A673 (cell line): ENCODE data around the gene IL33. TPM values are rescaled to one million over a fixed set of nuclear protein-coding genes. Genes with fewer than 3 reads are reported as not detected.

Experiments
- BruUV-seq: library from RNA; stranded (reverse); fragments of 400-500 nt; replicated peaks from 2 replicates; lab custom pipeline; 2021; lab: Mats Ljungman, UMichigan
- CTCF ChIA-PET: fragments of 300-600 bp; sonication (Branson Sonifier 250); formaldehyde crosslinking; loops from one replicate; lab custom pipeline; 2022; ENCODE audit warnings: antibody characterized with exemption; lab: Charles Lee
- POLR2A ChIA-PET: fragments of 300-600 bp; sonication (Branson Sonifier 250); formaldehyde crosslinking; loops from one replicate; lab custom pipeline; 2022; ENCODE audit warnings: antibody characterized with exemption; ENCODE audit not compliant: low non-redundant PET; lab: Charles Lee
- DNase-seq: peaks from one replicate; pipeline ENCODE4 v3.0.0-alpha.2; 2015; ENCODE audit warnings: low spot score
- H3K27ac ChIP-seq: fragments of 200-600 bp; sonication (generic); 2 replicates; pipeline ENCODE4 v1.5.1; 2016; ENCODE audit warnings: mixed run types, low read depth, mild to moderate bottlenecking, mixed read lengths, antibody characterized with exemption, low read length; ENCODE audit not compliant: poor library complexity, severe bottlenecking
- H3K27me3 ChIP-seq: fragments of 200-600 bp; sonication (generic); replicated peaks from 2 replicates; pipeline ENCODE4 v1.6.1; 2017; ENCODE audit warnings: mixed run types, low read depth, mild to moderate bottlenecking, mixed read lengths, antibody characterized with exemption, low read length; ENCODE audit not compliant: insufficient read depth, poor library complexity
- H3K36me3 ChIP-seq: fragments of 200-600 bp; sonication (generic); 2 replicates; pipeline ENCODE4 v1.6.1; 2016; ENCODE audit warnings: mixed run types, mild to moderate bottlenecking, mixed read lengths, antibody characterized with exemption, low read length; ENCODE audit not compliant: insufficient read depth, poor library complexity, severe bottlenecking
- H3K4me1 ChIP-seq: fragments of 200-600 bp; sonication (generic); 2 replicates; pipeline ENCODE4 v1.6.1; 2017; ENCODE audit warnings: mixed run types, mild to moderate bottlenecking, mixed read lengths, antibody characterized with exemption, low read length; ENCODE audit not compliant: insufficient read depth, poor library complexity, severe bottlenecking
- H3K4me3 ChIP-seq: fragments of 200-600 bp; sonication (generic); 2 replicates; pipeline ENCODE4 v1.5.1; 2016; ENCODE audit warnings: low read depth, mixed run types, mild to moderate bottlenecking, mixed read lengths, low read length; ENCODE audit not compliant: poor library complexity, severe bottlenecking
- H3K9me3 ChIP-seq: fragments of 200-600 bp; sonication (generic); 2 replicates; pipeline ENCODE4 v1.6.1; 2016; ENCODE audit warnings: mixed run types, low read depth, mild to moderate bottlenecking, mixed read lengths, antibody characterized with exemption, low read length; ENCODE audit not compliant: poor library complexity, severe bottlenecking
- CTCF ChIP-seq: fragments of 300-800, 200-600 bp; sonication (generic); conservative IDR thresholded peaks from 2 replicates; pipeline ENCODE4 v1.5.1; 2017; ENCODE audit warnings: low read depth, mild to moderate bottlenecking, antibody characterized with exemption, low read length, moderate library complexity, mixed read lengths
- EZH2 ChIP-seq: fragments of 200-600 bp; sonication (generic); IDR thresholded peaks from 2 replicates; pipeline ENCODE4 v1.6.1; 2017; ENCODE audit warnings: borderline replicate concordance, low read depth, mild to moderate bottlenecking, mixed read lengths, antibody characterized with exemption, low read length; ENCODE audit not compliant: poor library complexity, severe bottlenecking
- intact Hi-C: fragments of 100-400 bp; cut with micrococcal nuclease; formaldehyde crosslinking; loops from one replicate; pipeline ENCODE4 v1.10.0; 2022; ENCODE audit not compliant: unreplicated experiment
- total RNA-seq: library from RNA; stranded (reverse); gene quantifications from 2 replicates; pipeline ENCODE4 v1.2.3, GENCODE V29; 2021

Gene IL33
- total RNA-seq, 1 experiment from 2014 or later, result 3.3 TPM

- BruUV-seq, result no TSS peak
Measured at GRCh38 chr9:6234014-6234413, 18.4 kb downstream of the IL33 start.

GRCh38 chr9:6237267-6237666 is 21.7 kb downstream of the IL33 start:
- TF ChIP-seq CTCF (no peak), EZH2 (no peak)
- no peak overlapping the region for H3K4me3 ChIP-seq
- no TSS peak for BruUV-seq
- H3K4me1 ChIP-seq, result peaks cover 6% of the 10 kb centered on the region
- intact Hi-C loops, result no loop called here
- ChIA-PET POLR2A (no interaction called here), CTCF (no interaction called here)
- no peaks in the 10 kb centered on the region for H3K36me3 ChIP-seq
- no peaks in the 10 kb centered on the region for H3K9me3 ChIP-seq
- H3K27ac ChIP-seq, result no peak overlapping the region
- DNase-seq, result no peak
- H3K27me3 ChIP-seq, result no peaks in the 10 kb centered on the region

More at GRCh38 chr9:6234014-6234413, 18.4 kb downstream of the IL33 start:
- no peak for DNase-seq
- POLR2A ChIA-PET, result no interaction called here
- H3K9me3 ChIP-seq, result no peaks in the 10 kb centered on the region
- no peaks in the 10 kb centered on the region for H3K27me3 ChIP-seq
- TF ChIP-seq EZH2, result no peak
- TF ChIP-seq CTCF, result no peak
- H3K4me1 ChIP-seq, result peaks cover 18% of the 10 kb centered on the region
- CTCF ChIA-PET, result no interaction called here
- H3K4me3 ChIP-seq, result no peak overlapping the region
- intact Hi-C loops, result no loop called here
- no peaks in the 10 kb centered on the region for H3K36me3 ChIP-seq
- no peak overlapping the region for H3K27ac ChIP-seq

GRCh38 chr9:6239048-6239461 is 23.4 kb downstream of the IL33 start:
- DNase-seq, result no peak
- Histone ChIP-seq H3K4me1 (peaks cover 13% of the 10 kb centered on the region), H3K4me3 (no peak overlapping the region), H3K36me3 (no peaks in the 10 kb centered on the region), H3K9me3 (no peaks in the 10 kb centered on the region), H3K27ac (no peak overlapping the region), H3K27me3 (no peaks in the 10 kb centered on the region)
- BruUV-seq, result no TSS peak
- ChIA-PET CTCF (no interaction called here), POLR2A (no interaction called here)
- intact Hi-C loops, result no loop called here
- TF ChIP-seq EZH2 (no peak), CTCF (no peak)
